ENCODE results near the gene PTGIS.
A peak's percentile ranks its signal among the peaks of the same experiment; 100 is the strongest.

Gene PTGIS

GRCh38 chr20:49513517-49513916 lies 54.4 kb downstream of the PTGIS start:
- no peak for DNase-seq (ENCODE audit: low read depth, low spot score)
- H3K4me3 ChIP-seq (ENCODE audit: low read length), result no peak overlapping the region

- no peak for DNase-seq (ENCODE audit: low read depth, low spot score)
- H3K4me3 ChIP-seq (ENCODE audit: low read length), result no peak overlapping the region
Observed at GRCh38 chr20:49513009-49513408, 54.9 kb downstream of the PTGIS start.

- no peak for DNase-seq (ENCODE audit: low read depth, low spot score)
- no peak overlapping the region for H3K4me3 ChIP-seq (ENCODE audit: low read length)
Observed at GRCh38 chr20:49511788-49512525, 56.0 kb downstream of the PTGIS start.

- H3K4me3 ChIP-seq (ENCODE audit: low read length), result no peak overlapping the region
- DNase-seq (ENCODE audit: low read depth, low spot score), result no peak
Observed at GRCh38 chr20:49510562-49511122, 57.3 kb downstream of the PTGIS start.

GRCh38 chr20:49508435-49509199 lies 59.3 kb downstream of the PTGIS start:
- peak; percentile 54 for DNase-seq (ENCODE audit: low read depth, low spot score)
- no peak overlapping the region for H3K4me3 ChIP-seq (ENCODE audit: low read length)

- H3K4me3 ChIP-seq (ENCODE audit: low read length), result no peak overlapping the region
- DNase-seq (ENCODE audit: low read depth, low spot score), result no peak
Observed at GRCh38 chr20:49507741-49508434, 60.0 kb downstream of the PTGIS start.

GRCh38 chr20:49505518-49505917 lies 62.4 kb downstream of the PTGIS start:
- no peak for DNase-seq (ENCODE audit: low read depth, low spot score)
- H3K4me3 ChIP-seq (ENCODE audit: low read length), result no peak overlapping the region

GRCh38 chr20:49503176-49503575 lies 64.8 kb downstream of the PTGIS start:
- no peak for DNase-seq (ENCODE audit: low read depth, low spot score)
- H3K4me3 ChIP-seq (ENCODE audit: low read length), result no peak overlapping the region

- DNase-seq (ENCODE audit: low read depth, low spot score), result peak; percentile 18
- no peak overlapping the region for H3K4me3 ChIP-seq (ENCODE audit: low read length)
Observed at GRCh38 chr20:49501917-49502316, 66.0 kb downstream of the PTGIS start.

- H3K4me3 ChIP-seq (ENCODE audit: low read length), result no peak overlapping the region
- DNase-seq (ENCODE audit: low read depth, low spot score), result no peak
Observed at GRCh38 chr20:49497398-49497669, 70.6 kb downstream of the PTGIS start.

- H3K4me3 ChIP-seq (ENCODE audit: low read length), result no peak overlapping the region
- DNase-seq (ENCODE audit: low read depth, low spot score), result no peak
Observed at GRCh38 chr20:49496553-49497397, 71.2 kb downstream of the PTGIS start.

- no peak for DNase-seq (ENCODE audit: low read depth, low spot score)
- no peak overlapping the region for H3K4me3 ChIP-seq (ENCODE audit: low read length)
Observed at GRCh38 chr20:49496043-49496442, 71.9 kb downstream of the PTGIS start.

GRCh38 chr20:49490689-49491088 lies 77.2 kb downstream of the PTGIS start:
- DNase-seq (ENCODE audit: low read depth, low spot score), result no peak

GRCh38 chr20:49489688-49490087 lies 78.2 kb downstream of the PTGIS start:
- no peak overlapping the region for H3K4me3 ChIP-seq (ENCODE audit: low read length)
- no peak for DNase-seq (ENCODE audit: low read depth, low spot score)

More at GRCh38 chr20:49490689-49491088, 77.2 kb downstream of the PTGIS start:
- H3K4me3 ChIP-seq (ENCODE audit: low read length), result no peak overlapping the region

- DNase-seq (ENCODE audit: low read depth, low spot score), result no peak
Observed at GRCh38 chr20:49486064-49486463, 81.9 kb downstream of the PTGIS start.

GRCh38 chr20:49485563-49485962 lies 82.4 kb downstream of the PTGIS start:
- H3K4me3 ChIP-seq (ENCODE audit: low read length), result no peak overlapping the region
- DNase-seq (ENCODE audit: low read depth, low spot score), result no peak

More at GRCh38 chr20:49486064-49486463, 81.9 kb downstream of the PTGIS start:
- no peak overlapping the region for H3K4me3 ChIP-seq (ENCODE audit: low read length)

- no peak for DNase-seq (ENCODE audit: low read depth, low spot score)
- peak overlapping the region; percentile 39 for H3K4me3 ChIP-seq (ENCODE audit: low read length)
Observed at GRCh38 chr20:49484180-49485140, 83.5 kb downstream of the PTGIS start.

GRCh38 chr20:49483696-49484123 lies 84.2 kb downstream of the PTGIS start:
- DNase-seq (ENCODE audit: low read depth, low spot score), result no peak
- H3K4me3 ChIP-seq (ENCODE audit: low read length), result no peak overlapping the region
